Body of pancreas (tissue), 4 donors: ENCODE results near the gene POR. TPM values are rescaled to one million over a fixed set of nuclear protein-coding genes. Genes with fewer than 3 reads are reported as not detected.

Experiments used
- ATAC-seq: fragments of 150-250 bp; one replicate; pipeline ENCODE4 v1.9.1; 2016
- DNase-seq, 4 donors: peaks; one replicate each; pipeline ENCODE4 v3.0.0-alpha.2; 2019
- H3K27ac ChIP-seq, 4 donors: fragments of 200-600 bp; sonication (generic); 1 replicate in 3 of 4; 2 replicates in 1 of 4; pipeline versions ENCODE4 v1.5.1 to v1.6.1; 2016 to 2019; ENCODE audit warnings: mild to moderate bottlenecking in 1 of 4, mixed read lengths in 1 of 4, moderate library complexity in 1 of 4
- H3K27me3 ChIP-seq, 2 donors: fragments of 200-600 bp; sonication (generic); one replicate each; pipeline ENCODE4 v1.6.0; 2016; ENCODE audit warnings: mild to moderate bottlenecking in 1 of 2
- H3K36me3 ChIP-seq, 2 donors: fragments of 200-600 bp; sonication (generic); replicated peaks in 1 of 2; 2 replicates each; pipeline ENCODE4 v1.5.1; 2016; ENCODE audit warnings: low read depth in 2 of 2; ENCODE audit not compliant: insufficient read depth in 1 of 2
- H3K4me1 ChIP-seq: fragments of 200-600 bp; sonication (generic); one replicate; pipeline ENCODE4 v1.6.0; 2016
- H3K4me3 ChIP-seq, 2 donors: fragments of 200-600 bp; sonication (generic); 1 replicate in 1 of 2; 2 replicates in 1 of 2; pipeline ENCODE4 v1.5.1; 2016 to 2019
- H3K9me3 ChIP-seq, 3 donors: fragments of 200-600 bp; sonication (generic); 1 replicate in 2 of 3; 2 replicates in 1 of 3; pipeline ENCODE4 v1.5.1; 2016
- POLR2A ChIP-seq, 3 donors: fragments of 450-650 bp; IDR thresholded peaks; one replicate each; pipeline ENCODE4 v1.6.1; 2016; ENCODE audit warnings: antibody characterized with exemption in 3 of 3, mild to moderate bottlenecking in 2 of 3
- WGBS, 2 donors: methylation state at CpG; one replicate each; pipeline ENCODE4 v1.1.5; 2017; 5-methylcytosine and 5-hydroxymethylcytosine counted together
- intact Hi-C: fragments of 100-400 bp; cut with DNase I; formaldehyde crosslinking; loops from one replicate; pipeline ENCODE4 v1.15.1; 2023
- total RNA-seq, 2 donors: library from RNA; depleted of rRNA; stranded (reverse); fragments of >200 nt; gene quantifications; one replicate each; pipeline ENCODE4 v1.1.0, GENCODE V29; 2016
- TF ChIP-seq, protein P1 (sequence below), 7 experiments: fragments of 450-650 bp in 4 of 7; fragments of 200-600 bp in 3 of 7; sonication (generic) in 3 of 7; IDR thresholded peaks; one replicate each; pipeline ENCODE4 v1.5.1; 2016 to 2019; ENCODE audit warnings: antibody characterized with exemption in 7 of 7

Gene POR
- total RNA-seq, 2 donors from 2014 or later = 54.2 to 118 TPM

GRCh38 chr7:75979759-75980429 lies 64.9 kb downstream of the POR start:
- Histone ChIP-seq H3K4me1 (peaks cover 13% of the 10 kb centered on the region), H3K27me3 (no peaks in the 10 kb centered on the region), H3K36me3 (peaks cover 0 to 8% of the 10 kb centered on the region in 2 donors), H3K9me3 (no peaks in the 10 kb centered on the region), H3K27ac (peak overlapping the region in 2 of 4 donors; percentile 7 to 17), H3K4me3 (no peak overlapping the region)
- ATAC-seq = peak; percentile 25
- peak in 3 of 4 donors; percentile 48 to 64 (median 50) for DNase-seq
- no peak for TF ChIP-seq POLR2A (IDR thresholded peaks at IDR 0.05)
- TF ChIP-seq, protein P1, sequence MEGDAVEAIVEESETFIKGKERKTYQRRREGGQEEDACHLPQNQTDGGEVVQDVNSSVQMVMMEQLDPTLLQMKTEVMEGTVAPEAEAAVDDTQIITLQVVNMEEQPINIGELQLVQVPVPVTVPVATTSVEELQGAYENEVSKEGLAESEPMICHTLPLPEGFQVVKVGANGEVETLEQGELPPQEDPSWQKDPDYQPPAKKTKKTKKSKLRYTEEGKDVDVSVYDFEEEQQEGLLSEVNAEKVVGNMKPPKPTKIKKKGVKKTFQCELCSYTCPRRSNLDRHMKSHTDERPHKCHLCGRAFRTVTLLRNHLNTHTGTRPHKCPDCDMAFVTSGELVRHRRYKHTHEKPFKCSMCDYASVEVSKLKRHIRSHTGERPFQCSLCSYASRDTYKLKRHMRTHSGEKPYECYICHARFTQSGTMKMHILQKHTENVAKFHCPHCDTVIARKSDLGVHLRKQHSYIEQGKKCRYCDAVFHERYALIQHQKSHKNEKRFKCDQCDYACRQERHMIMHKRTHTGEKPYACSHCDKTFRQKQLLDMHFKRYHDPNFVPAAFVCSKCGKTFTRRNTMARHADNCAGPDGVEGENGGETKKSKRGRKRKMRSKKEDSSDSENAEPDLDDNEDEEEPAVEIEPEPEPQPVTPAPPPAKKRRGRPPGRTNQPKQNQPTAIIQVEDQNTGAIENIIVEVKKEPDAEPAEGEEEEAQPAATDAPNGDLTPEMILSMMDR (IDR thresholded peaks at IDR 0.05) = no peak
- 64 to 80% methylated on average over 11 to 21 of the region's 22 CpGs for WGBS, 2 donors
- intact Hi-C loops = no loop called here

- Histone ChIP-seq H3K4me3 (no peak overlapping the region), H3K36me3 (peaks cover 0 to 10% of the 10 kb centered on the region in 2 donors), H3K27ac (peak overlapping the region in 1 of 4 donors; percentile 17), H3K27me3 (no peaks in the 10 kb centered on the region), H3K4me1 (peaks cover 13% of the 10 kb centered on the region), H3K9me3 (no peaks in the 10 kb centered on the region)
- 86 to 98% methylated on average over 13 to 26 of the region's 29 CpGs for WGBS, 2 donors
- peak; percentile 7 for ATAC-seq
- DNase-seq = no peak
- intact Hi-C loops = no loop called here
- TF ChIP-seq, protein P1 (IDR thresholded peaks at IDR 0.05) = no peak
- no peak for TF ChIP-seq POLR2A (IDR thresholded peaks at IDR 0.05)
These were observed 65.7 kb downstream of the POR start for GRCh38 chr7:75980430-75981202.

GRCh38 chr7:75981203-75981452 lies 66.2 kb downstream of the POR start:
- Histone ChIP-seq H3K9me3 (no peaks in the 10 kb centered on the region), H3K36me3 (peaks cover 0 to 13% of the 10 kb centered on the region in 2 donors), H3K4me3 (no peak overlapping the region), H3K27ac (no peak overlapping the region), H3K27me3 (no peaks in the 10 kb centered on the region), H3K4me1 (peaks cover 13% of the 10 kb centered on the region)
- intact Hi-C loops = no loop called here
- no peak for DNase-seq
- ATAC-seq = no peak
- 83 to 96% methylated on average over 9 to 10 of the region's 12 CpGs for WGBS, 2 donors
- no peak for TF ChIP-seq POLR2A (IDR thresholded peaks at IDR 0.05)
- TF ChIP-seq, protein P1 (IDR thresholded peaks at IDR 0.05) = no peak

GRCh38 chr7:75981453-75982305 lies 66.7 kb downstream of the POR start:
- TF ChIP-seq, protein P1 (IDR thresholded peaks at IDR 0.05) = no peak
- no peak for TF ChIP-seq POLR2A (IDR thresholded peaks at IDR 0.05)
- no peak for ATAC-seq
- Histone ChIP-seq H3K9me3 (no peaks in the 10 kb centered on the region), H3K27me3 (no peaks in the 10 kb centered on the region), H3K36me3 (peaks cover 0 to 17% of the 10 kb centered on the region in 2 donors), H3K27ac (no peak overlapping the region), H3K4me1 (peaks cover 13% of the 10 kb centered on the region), H3K4me3 (no peak overlapping the region)
- 84% methylated on average over 23 to 37 of the region's 38 CpGs for WGBS, 2 donors
- peak in 1 of 4 donors; percentile 16 for DNase-seq
- intact Hi-C loops = no loop called here
